Left renal pelvis (tissue), 4 donors: ENCODE measurements around the gene CHCHD10. TPM values are rescaled to one million over a fixed set of nuclear protein-coding genes. Genes with fewer than 3 reads are reported as not detected.

Experiments
- DNase-seq, 4 donors: peaks; one replicate each; pipeline ENCODE4 v3.0.0-alpha.2; 2013; ENCODE audit warnings: low read depth in 4 of 4, low spot score in 3 of 4
- polyA plus RNA-seq, 4 donors: library from polyadenylated mRNA; unstranded; fragments of 120-200 nt; gene quantifications; one replicate each; pipeline ENCODE4 v1.2.1, GENCODE V29; 2013; ENCODE audit not compliant: insufficient read length in 4 of 4

CHCHD10 gene
- polyA plus RNA-seq = 100 to 1,000 TPM in 1 of 4 donors, 10 to 100 TPM in 3; 15.5 to 114 (median 69.2) TPM

DNA sequence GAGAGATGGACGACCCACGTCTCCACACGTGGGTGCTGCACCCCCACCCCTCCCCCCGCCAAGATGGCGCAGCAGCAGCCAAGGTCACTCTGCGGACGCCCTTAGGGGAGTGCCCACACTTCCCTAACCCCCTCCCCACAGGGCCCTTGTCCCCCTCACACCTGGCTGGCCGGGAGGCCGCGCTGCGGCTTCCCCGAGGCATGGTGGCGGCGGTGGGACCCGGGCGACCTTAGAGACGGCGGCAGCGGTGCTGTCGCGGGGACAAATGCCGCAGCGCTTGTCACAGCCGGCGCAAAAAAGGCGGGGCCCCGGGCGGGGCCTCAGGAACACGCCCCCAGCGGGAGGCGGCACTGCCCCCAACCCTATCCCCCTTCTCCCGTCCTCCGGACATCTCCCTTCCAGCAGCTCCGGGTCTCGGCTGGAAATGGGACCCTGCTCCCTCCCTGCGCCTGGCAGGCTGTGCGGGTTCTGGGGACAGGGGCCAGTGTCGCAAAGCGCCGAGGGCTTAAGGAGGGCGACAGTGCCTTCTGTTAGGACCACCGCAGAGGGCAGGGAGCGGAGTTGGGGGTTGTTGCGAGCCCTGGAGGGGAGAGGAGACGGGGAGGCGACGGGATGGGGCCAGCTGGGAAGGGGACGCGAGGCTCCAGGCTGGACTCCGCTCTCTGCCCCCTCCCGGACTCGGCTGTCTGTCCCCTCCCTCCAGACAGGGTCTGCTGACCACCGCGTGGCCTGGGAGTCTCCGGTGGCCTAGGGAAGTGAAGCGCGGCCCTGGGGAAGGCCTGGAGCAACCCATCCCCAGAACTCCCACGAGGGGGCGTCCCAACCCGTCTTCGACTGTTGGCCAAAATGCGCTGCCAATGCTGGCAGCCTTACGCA is at the start of gene CHCHD10:
Gene CHCHD10 (minus strand): TSS at position 300 of the 876 bp plus-strand sequence. CDS start 98 bp downstream, at position 202.
- peak in 2 of 4 donors; percentile 75 to 82 for DNase-seq

DNA sequence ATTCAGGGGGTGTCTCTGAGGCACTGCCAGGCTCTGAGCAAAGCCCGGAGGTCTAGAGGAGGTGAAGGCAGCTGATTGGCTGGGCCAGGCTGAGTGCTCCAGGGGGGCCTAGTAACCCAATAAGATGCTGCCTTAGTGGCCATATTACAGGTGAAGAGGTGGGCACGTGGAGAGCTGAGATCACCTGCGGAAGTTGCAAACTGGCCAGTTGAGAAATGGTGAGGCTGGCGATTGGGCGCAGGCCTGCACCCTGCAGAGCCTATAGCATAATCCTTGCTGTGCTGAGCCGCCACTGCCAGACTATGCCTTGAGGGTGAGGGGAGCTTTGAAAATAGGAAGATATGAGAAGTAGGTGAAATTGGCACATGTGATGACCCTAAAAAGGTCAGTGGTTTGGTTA is 49.4 kb upstream of the CHCHD10 start:
- DNase-seq = no peak

DNA sequence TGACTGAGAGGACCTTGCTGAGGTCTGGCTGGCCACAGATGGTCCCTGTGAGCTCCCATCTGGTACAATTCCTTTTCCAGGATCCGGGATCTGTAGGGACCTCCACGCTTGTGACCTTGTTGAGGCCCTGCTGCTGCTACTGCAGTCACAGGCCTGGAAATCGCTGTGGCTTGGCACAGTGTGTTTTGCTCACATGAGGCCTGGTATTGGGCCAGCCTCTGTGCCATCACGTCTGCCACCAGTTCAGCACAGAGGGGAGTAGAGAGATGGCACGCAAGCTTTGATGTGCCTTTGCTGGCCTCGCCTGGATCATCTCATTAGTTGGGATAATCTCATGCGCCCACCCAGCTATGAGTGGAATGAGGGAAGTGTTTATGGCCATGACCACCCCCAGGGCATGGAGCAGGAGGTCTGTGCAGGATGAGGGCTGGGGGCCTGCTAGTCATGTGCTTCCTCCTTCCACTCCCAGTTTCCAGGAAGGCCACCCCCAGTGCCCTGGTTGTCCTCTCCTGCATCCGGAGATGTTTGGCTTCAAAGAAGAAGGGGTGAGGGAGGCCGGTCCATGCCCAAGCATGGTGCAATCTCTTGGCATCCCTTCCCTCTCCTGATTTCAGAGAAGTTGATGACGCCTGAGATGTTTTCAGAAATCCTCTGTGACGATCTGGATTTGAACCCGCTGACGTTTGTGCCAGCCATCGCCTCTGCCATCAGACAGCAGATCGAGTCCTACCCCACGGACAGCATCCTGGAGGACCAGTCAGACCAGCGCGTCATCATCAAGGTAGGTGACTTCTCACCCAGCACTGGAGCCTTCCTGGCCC is 48.6 kb upstream of the CHCHD10 start:
- DNase-seq = no peak

DNA sequence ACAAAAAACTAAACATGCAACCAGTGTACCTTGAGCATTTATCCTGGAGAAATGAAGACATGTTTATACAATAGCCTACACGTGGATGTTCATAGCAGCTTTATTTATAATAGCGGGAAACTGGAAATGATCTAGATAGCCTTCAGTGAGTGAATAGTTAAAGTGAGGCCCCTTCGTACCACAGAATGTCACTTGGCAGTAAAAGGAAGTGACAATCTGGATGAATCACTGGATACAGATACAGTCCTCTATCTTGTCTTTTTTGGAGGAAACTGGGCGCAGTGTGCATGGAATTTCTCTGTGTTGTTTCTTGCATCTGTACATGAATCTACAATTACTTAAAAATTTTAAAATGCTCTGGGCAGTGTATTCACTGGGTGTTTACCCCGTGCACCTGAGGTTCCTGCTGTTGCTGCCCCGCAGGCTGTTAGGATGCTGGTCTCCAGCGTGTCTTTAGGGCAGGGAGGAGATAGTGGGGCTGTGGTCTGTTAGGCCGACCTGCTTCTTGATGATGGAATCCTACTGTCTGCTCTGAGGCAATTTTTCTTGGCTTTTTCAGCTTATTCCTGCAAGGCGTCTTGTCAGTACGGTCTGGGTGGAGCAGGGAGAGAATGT is 47.9 kb upstream of the CHCHD10 start:
- no peak for DNase-seq

DNA sequence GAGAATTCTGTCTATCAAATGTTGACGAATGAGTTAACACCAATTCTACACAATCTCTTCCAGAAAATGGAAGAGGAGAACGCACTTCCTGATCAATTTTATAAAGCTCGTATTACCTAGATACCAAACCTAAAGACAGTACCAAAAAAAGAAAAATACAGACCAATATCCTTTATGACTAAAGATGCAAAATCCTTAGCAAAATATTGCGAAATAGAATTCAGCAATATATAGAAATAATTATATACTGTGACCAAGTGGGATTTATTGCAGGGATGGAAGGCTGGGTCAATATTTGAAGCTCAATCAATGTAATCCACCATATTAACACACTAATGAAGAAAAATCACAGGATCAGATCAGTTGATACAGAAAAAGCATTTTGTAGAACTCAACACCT is 44.6 kb upstream of the CHCHD10 start:
- DNase-seq = no peak

DNA sequence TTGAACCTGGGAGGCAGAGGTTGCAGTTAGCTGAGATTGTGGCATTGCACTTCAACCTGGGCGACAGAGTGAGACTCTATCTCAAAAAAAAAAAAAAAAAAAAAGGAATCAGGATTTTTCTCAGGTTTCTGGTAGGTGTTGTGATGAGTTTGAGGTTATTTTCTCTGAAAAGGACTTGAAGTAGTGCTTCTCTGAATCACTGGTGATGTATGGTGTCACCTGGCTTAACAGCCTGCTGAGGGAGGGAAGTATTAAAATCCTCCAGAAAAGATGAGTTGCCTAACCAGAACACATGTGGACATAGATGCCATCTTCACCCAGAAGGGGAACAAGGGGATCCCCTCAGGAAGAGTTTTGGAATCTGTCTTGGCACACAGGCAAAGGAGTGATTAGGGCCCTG is 39.1 kb upstream of the CHCHD10 start:
- no peak for DNase-seq

DNA sequence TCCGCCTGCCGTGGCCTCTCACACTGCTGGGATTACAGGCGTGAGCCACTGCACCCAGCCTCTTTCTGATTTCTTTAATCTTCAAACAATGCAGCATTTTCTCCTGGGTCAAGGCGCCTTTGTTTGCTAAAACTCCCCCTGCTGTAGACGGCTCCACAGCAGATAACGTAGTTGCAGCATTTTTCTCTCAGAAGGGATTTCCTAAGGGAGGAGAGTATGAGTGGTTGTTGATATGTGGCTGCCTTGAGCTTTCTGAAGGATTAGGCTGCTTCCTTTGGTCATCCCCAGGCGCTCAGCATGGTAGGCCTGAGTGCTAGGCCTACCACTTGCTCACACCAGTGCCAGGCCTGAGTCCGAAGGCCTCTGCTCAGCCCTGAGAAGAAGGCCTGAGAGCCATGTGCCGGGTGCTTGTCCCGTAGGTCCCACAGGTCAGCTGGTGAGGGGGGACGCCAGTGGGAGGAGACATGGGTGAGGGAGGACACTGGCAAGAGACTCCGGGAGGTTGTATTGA is 37.1 kb upstream of the CHCHD10 start:
- no peak for DNase-seq

DNA sequence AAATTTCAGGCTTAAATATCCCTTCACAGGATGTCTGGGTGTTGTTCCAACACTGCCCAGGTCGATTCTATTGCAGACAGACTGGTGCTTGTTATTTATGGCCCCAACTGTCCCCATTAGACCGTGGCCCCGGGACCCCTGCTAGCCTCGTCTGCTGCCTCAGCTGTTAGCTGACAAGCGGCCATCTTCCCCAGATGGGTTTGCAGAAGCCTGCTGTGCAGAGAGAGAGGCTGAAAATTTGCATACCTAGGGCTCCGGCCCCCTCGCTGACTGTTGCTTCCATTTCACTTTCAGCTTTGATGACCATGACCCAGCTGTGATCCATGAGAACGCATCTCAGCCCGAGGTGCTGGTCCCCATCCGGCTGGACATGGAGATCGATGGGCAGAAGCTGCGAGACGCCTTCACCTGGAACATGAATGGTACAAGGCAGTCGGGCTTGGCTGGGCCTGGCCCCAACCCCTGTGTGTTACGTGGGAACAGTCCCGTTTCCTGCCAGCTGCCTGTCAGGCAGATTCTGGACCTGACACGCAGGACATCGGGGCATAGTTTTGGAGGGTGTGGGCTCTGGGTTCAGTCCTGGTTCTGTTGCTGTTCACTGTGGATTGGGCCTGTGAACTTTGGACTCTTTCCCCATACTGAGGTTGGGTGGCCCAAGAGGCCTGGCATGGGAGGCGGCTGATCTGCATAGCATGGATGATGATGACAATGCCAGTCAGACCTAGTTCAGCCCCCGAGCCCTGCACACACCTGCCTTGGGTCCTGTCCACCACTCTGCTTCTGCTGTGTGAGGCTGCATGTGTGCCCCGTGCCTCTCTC is 35.4 kb upstream of the CHCHD10 start:
- no peak for DNase-seq

DNA sequence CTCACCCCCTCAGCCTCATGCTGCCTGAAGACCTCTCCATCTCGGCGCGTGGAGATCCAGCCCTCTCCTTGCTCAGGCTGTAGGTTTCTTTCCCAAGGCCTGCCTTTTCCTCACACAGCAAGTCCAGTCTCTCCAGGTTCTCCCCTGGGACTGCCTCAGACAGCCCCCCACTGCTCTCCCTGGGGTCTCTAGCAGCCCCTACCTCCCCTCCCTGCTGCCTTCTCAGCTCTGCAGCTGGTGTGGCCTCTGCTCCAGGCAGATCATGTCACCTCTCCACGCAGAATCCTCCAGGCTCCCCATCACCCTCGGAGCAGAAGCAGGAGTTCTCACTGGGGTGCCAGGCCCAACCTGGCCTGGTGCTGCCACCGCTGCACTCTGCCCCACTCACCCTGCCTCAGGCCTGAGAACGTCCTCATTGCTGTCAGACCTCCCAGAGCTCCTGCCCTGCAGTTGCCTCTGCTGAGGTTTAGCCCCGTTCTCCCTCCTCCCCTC is 34.2 kb upstream of the CHCHD10 start:
- DNase-seq = no peak

DNA sequence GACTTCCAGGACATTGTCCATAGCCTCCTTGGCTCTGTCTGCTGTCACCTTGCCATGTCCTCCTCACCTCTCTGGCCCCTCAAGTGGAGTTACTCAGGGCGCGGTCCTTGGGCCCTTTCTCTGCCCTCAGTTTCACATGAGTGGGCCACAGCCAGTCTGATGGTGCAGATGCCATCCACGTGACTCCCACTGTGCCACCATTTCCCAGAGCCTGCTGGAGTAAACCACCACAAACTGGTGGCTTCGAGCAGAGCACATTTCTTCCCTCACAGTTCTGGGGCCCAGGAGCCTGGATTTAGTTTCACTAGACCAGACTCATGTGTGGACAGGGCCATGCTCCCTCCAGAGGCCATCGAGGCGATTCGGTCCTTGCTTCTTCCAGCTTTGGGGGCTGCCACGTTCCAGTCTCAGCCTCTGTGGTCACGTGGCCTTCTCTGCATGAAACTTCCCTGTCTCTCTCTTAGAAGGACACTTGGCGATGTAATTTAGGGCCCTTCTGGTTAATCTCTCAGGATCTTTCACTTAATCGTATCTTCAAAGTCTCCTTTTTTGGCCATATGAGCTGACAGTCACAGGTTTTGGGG is 33.6 kb upstream of the CHCHD10 start:
- DNase-seq = no peak

DNA sequence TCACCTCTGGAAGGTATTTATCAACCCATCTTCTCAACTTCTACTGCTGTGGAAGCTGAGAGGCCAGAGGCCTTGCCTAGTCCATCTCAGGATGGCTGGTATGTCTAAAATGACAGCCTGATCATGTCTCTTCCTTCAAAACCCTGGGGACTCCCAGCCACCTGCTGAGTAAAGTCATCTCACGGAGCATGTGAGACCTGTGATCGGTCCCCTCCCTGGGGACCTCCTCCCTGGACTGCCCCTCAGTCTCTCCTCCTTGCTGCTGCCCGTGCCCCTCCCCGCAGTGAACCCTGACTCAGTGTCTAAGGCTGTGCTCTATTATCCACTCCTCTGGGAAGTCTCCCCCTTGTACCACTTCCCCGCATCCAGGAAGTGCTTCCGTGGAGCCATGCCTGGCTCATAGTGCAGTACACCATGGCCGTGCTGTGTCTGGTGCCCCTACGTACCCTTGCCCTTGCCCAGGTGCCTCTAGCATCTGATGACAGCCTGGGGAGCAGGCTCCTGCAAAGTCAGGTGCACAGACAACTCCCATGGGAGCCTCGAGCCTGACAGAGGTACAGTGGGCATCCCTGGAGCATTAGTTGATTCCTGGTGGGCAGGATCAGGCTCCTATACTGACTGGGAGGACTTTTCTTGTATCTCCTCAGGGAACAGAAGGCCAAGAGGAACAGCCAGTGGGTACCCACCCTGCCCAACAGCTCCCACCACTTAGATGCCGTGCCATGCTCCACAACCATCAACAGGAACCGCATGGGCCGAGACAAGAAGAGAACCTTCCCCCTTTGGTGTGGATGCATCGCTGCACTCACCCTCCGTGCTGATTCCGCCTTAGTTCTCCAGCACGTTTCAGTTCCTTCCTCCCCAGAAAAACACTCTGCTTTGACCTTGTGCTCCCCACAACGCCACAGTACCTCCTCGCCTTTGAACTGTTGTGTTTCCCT is 32.8 kb upstream of the CHCHD10 start:
- no peak for DNase-seq

DNA sequence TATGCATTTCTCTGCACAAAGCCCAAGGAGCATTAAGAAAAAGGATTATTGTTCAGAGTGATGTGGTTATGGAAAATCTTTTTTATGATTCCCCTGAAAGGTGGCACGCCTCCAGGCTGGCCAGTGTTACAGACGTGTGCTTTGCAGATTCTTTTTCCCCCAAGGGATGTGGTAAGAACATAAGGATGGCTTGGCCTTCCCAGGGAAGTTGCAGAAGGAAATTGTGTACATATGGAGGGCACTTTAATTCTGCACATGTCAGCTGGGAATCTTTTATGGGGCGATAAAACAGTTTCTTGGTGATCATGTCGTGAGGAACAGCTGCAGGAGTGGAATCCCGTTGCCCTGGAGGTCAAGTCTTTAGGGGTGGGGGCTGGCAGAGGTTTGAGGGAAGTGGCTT is 28.7 kb upstream of the CHCHD10 start:
- no peak for DNase-seq

DNA sequence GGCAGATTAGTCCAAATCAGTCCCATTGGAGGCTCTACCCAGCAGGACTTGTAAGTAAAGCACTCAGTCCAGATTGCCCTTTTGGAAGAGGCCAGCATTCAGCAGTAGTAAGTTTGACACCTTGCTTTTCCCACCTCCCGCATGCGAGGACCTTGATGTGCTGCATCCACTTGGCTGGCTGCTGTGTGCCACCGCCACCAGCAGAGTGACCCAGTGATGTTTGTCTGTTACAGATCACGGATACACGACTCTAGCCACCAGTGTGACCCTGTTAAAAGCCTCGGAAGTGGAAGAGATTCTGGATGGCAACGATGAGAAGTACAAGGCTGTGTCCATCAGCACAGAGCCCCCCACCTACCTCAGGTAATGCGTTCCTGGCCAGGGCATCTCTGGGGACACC is 25.6 kb upstream of the CHCHD10 start:
- no peak for DNase-seq

DNA sequence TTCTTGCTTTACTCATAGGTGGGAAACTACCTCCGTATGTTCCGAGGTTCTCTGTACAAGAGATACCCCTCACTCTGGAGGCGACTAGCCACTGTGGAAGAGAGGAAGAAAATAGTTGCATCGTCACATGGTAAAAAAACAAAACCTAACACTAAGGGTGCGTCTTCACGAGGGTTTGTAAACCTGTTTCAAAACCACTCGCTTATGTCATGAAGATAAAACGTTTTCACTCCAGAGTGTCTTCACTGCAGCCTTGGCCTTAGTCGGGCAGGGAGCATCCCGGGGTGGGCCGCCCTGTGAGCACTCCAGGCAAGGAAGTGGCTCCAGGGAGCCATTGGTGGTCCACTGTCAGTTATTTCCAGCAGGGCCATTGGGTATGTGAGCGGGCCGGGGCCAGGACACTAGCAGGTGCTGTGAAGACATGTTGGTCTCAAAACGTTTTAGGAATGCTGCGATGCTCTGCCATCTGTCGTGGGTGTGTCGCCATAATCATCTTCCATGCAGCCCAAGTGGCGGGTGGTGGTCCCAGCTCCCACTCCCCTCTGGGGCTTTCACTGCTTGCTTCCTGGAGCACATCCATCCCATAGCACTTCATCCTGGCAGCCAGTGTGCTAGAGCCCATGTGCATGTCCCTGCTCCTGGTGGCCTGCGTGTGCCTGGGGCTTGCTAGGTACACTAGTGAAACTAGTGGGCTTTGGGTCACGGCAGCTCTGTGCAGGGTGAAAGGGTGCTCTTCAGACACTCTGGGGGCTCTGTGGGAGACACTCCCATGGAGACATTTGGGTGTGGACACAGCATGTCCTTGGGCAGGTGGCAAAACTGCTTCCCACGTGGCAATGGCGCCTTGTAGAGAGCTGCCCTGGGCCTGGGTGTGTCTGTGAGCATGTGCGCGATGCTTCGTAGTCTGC is 24.2 kb upstream of the CHCHD10 start:
- no peak for DNase-seq

DNA sequence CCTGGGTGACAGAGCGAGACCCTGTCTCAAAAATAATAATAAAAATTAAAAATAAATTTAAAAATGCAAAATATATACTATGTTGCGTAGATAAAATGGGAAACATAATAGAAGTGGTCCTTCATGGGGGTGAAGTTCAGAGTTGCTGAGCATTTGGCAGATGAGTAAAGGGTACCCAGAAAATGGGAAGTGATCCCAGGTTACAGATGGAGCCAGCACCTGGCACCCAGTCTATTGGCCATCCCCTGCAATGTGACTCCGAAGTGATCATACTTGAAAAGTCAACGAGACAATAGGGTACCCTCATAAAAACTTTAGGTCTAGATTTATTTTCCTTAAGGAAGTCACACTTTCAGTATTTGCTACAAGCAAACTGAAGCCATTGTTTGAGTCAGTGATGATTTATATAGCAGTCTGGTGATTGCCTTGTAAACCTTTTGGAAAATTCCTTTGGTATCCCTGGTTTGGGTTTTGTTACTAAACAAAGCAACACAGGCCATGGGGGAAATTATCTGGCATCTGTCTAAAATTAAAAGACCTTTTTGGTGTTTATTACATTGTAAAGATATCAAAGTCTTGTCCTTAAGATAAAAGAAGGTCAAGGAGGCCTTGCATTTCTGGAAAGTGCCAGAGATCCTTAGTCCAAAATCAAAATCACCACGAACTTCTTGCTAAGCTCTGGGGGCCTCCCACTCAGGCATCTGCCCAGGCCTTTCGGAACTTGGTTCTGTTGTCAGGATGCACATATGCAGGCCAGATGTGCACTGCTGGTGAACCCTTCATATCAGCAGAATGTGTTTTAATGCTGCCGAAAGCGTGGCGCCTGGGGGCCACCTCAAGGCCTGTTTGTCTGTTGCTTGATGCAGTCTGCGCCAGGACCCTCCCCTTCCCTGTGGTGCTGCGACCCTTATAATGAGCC is 23.3 kb upstream of the CHCHD10 start:
- no peak for DNase-seq

DNA sequence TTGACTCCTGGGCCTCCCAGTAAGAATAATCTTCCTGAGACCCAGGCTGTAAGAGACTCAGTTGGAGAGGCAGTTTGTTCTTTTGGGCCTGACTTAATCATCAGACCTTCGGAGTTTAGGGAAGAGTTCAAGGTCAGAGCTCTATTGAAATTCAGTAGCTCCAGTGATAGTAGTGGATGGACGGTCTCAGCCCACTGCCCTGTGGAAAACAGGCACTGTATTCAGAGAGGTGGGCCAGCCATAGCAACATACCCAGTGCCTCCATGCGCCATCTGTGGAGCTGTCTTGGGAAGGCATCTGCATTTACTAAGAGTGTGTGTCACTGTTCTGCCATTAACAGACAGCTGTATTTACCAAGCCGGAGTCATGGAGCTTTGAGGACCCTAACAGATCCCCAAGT is 21.9 kb upstream of the CHCHD10 start:
- DNase-seq = no peak
